Activated effector memory CD4-positive, alpha-beta T cell treated with Interleukin-2 at 50 U/mL for 16 hours (primary cell): Measurements from ENCODE around the gene NAPSA.
A peak's percentile ranks its signal among the peaks of the same experiment; 100 is the strongest.

Experiments
- DNase-seq: peaks from one replicate; pipeline ENCODE4 v3.0.0-alpha.2; 2020

Gene NAPSA

DNA sequence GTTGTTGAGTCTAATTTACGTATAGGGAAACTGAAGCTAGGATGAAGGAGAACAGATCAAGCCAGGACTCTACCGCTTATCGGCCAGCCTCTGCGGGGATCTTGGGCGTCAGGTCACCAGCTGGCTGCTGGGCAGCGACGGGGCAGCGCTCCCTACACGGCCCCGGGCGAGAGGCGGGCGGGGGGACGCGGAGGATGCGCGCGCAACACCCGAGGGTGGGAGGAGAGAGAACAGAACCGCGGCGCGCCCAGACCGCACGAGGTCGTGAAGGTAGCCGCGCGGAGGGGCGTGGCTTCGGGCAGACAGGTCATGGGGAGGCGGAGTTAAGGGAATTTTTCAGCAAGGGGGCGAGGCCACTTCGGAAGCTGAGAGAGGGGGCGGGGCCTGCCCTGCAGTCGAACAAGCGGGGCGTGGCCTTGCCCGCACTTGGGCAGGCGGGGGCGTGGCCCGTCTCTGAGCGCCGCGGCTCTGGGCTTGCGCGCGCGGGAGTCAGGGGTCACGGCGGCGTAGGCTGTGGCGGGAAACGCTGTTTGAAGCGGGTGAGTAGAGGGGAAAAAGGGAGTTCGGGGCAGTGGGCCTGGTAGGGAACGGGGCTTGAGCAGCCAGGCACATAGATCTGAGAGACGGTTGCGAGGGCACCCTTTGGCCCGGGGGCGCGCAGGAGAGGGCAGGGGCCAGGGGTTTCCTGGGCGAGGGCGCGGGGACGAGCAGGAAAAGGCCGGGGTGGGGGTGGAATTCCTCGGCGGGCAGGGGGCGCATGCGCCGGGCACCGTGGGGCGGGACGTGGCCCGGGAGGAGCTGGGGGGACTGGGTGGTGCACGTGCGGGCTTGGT lies 18.6 kb upstream of the NAPSA start, which contains the start of gene POLD1:
Gene POLD1, plus strand, starts transcription at position 496 of the 833 bp plus-strand sequence. CDS start 14,505 bp downstream, outside the sequence.
- peak; percentile 99 for DNase-seq

DNA sequence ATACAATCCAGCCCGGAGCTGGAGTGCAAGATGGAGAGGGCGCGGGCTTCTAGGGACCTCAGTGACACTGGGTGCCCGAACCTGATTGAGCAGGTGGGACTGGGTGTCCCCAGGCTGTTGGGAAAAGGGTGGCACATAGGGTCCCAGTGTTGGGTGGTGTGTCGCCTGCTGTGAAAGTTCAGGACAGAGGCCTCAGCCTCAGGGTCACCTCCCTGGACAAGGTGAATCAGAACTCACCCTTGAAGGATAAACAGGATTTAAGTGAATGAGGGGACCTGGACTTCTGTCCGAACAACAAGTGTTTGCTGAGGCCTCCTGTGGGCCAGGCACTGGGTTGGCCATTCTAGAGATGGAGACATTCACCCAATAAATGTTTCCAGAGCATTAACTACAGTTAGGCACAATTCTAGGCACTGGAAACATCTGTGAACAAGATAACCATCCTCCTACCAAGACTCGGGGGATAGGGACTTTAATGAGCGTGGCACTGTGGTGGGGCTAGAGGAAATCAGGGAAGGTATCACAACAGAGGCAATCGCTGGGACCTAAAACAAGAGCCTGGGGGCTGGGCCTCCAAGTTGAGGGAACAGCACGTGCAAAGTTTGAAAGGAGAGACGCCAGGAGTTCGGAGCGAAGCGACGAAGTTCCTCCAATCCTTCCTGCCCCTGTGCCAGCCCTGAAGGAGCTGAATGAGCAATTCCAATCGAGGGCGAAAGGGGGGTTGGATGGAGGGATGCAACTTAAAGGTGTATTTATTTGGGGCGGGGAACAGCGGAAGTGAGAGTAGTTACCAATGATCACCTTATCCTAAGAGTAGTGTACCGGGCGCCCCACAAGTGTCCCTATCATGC lies 17.8 kb upstream of the NAPSA start:
- DNase-seq: no peak

DNA sequence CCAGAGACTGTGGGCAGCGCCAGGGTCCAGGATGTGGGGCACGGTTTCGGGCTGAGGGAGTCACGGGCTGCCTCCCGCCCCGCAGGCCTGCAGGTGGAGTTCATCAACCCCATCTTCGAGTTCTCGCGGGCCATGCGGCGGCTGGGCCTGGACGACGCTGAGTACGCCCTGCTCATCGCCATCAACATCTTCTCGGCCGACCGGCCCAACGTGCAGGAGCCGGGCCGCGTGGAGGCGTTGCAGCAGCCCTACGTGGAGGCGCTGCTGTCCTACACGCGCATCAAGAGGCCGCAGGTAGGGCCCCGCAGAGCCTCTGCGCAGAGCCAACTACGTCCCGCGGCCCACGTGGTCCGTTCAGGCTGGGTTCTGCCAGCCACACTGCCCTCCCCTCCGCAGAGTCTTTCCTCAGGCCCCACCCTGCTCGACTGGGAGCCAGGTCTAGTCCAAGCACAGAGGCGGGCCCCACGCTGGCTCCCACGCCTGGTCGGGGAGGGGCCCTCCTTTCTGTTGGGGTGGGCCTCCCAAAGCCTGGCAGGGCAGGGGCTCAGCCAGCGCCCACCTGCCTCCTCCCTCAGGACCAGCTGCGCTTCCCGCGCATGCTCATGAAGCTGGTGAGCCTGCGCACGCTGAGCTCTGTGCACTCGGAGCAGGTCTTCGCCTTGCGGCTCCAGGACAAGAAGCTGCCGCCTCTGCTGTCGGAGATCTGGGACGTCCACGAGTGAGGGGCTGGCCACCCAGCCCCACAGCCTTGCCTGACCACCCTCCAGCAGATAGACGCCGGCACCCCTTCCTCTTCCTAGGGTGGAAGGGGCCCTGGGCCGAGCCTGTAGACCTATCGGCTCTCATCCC lies 16.7 kb upstream of the NAPSA start:
- no peak for DNase-seq

DNA sequence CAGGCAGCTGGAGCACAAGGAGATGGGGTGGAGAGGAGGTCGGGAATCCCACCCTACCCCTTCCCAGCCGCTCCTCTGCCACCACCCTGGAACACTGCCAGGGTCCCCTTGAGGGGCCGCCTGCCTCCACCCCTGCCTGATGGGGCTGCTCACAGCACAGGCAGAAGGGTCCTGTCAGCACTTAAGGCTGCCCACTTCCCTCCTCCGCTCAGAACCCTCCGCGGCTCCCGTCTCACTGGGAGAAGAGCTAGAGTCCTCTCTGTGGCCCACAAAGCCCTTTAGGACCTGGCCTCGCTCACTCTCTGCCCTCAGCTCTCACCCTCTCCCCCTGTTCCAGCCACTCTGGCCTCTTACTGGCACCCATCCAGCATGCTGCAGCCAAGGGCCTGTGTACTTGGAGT lies 15.3 kb upstream of the NAPSA start:
- no peak for DNase-seq

DNA sequence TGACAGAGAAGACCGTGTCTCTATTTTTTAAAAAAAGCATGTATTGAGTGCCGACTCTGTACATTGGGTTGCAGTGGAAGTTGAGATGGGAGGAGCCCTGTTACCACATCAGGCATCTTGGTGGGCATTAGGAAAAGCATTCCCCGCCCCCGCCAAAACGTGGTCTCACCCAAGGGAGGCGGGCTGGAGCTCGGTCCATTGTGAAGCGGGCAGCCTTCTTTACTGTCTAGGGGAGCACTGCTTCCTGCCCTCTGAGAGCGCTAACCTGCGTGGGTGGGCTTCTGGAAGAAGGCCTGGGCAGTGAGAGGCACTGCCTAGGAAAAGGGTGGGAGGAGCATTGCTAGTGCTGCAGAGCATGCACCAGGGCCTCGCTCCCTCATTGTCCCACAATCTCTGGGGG lies 14.7 kb upstream of the NAPSA start:
- no peak for DNase-seq

DNA sequence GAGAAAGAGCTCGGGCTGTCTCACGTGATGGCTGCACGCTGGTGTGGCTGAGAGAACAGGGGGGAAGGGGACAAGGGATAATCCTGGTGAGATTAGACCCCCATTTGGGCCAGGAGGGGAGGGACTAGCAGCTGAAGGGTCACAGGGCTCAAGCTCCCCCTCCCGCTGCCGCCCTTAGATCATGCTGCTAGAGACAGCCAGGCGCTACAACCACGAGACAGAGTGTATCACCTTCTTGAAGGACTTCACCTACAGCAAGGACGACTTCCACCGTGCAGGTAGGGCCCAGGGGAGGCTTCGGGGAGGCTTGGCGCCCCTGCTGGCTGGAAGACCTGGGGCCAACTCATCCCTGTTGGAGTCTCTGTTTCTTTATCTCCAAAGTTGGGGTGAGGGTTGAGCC lies 14.2 kb upstream of the NAPSA start:
- no peak for DNase-seq

DNA sequence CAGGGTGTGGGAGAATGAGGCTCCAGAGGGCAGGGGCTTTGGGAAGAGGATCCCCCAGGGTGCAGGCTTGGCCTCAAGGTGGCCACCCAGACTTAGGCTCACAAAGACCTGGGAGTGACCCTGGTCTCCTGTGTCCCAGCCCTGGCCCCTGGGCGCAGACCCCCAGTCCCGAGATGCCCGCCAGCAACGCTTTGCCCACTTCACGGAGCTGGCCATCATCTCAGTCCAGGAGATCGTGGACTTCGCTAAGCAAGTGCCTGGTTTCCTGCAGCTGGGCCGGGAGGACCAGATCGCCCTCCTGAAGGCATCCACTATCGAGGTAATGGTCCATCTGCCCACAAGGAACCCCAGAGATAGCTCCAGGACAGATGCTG lies 13.4 kb upstream of the NAPSA start:
- DNase-seq: no peak

DNA sequence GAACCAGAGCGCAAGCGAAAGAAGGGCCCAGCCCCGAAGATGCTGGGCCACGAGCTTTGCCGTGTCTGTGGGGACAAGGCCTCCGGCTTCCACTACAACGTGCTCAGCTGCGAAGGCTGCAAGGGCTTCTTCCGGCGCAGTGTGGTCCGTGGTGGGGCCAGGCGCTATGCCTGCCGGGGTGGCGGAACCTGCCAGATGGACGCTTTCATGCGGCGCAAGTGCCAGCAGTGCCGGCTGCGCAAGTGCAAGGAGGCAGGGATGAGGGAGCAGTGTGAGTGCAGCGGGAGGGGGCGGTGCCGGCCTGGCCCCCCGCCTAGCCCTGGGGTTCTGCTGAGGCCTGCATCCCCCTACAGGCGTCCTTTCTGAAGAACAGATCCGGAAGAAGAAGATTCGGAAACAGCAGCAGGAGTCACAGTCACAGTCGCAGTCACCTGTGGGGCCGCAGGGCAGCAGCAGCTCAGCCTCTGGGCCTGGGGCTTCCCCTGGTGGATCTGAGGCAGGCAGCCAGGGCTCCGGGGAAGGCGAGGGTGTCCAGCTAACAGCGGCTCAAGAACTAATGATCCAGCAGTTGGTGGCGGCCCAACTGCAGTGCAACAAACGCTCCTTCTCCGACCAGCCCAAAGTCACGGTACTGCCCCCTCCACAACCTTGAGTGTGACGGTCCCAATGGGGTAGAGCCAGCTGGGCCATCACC lies 12.9 kb upstream of the NAPSA start:
- no peak for DNase-seq

DNA sequence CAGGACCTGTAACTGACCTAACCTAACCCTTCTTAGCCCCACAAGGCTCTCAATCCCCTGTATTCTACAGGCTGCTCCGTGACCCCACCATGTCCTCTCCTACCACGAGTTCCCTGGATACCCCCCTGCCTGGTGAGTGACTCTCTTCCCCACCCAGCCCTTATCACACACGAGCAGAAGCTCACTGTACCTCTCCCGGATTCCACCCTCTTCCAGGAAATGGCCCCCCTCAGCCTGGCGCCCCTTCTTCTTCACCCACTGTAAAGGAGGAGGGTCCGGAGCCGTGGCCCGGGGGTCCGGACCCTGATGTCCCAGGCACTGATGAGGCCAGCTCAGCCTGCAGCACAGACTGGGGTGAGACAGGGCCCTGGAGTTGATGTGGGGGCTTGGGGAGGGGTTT lies 12.1 kb upstream of the NAPSA start:
- no peak for DNase-seq

DNA sequence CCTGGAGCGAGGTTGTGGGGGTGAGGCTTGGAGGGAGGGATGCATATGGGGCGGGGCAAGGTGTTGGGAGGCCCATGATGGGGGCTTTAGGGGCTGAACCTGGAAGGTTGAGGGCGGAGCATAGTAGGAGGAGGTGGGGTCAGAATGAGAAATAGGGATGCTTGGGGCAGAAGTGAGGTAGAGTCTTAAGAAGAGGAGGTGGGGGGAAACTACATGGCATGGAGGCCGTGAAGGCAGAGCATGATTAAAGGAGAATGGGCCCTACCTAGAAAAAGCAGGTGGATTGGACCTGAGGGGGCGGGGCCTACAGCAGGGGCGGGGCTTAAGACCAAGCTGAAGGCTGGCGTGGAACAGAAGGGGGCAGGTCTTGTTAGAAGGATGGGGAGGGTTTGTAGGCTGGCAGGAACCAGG lies 11.6 kb upstream of the NAPSA start:
- peak; percentile 19 for DNase-seq

DNA sequence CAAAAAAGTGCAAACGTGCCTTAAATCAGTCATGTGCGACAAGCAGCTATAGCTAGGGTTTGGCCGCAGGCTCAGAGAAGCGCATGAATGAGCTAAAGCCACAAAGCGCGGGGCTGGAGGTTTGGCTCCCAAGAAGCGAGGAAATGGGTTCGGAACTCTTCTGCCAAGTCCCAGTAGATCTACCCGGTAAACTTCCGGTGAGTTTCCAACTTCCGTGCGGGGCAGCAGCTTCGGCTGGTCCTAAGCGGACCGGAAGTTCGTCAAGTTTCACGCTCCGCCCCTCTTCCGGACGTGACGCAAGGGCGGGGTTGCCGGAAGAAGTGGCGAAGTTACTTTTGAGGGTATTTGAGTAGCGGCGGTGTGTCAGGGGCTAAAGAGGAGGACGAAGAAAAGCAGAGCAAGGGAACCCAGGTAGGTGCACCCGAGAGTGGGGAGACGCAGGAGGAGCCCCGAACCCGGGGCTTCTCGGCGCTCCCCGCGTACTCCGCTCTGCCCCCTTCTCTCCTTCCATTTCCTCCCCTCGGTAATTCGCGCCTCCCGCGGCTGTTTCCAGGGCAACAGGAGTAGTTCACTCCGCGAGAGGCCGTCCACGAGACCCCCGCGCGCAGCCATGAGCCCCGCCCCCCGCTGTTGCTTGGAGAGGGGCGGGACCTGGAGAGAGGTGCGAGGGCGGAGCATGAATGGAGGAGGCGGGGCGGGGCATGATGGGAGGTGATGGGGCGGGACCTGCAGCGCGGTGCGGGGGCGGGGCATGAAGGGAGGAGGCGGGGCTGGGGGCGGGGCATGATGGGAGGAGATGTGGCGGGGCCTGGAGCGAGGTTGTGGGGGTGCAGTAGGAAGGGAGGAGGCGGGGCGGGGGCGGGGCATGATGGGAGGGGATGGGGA lies 11.0 kb upstream of the NAPSA start, which contains the start of gene NR1H2:
Gene NR1H2, plus strand, starts transcription at position 292 of the 885 bp plus-strand sequence. CDS start 1,149 bp downstream, outside the sequence.
- DNase-seq: peak; percentile 91

DNA sequence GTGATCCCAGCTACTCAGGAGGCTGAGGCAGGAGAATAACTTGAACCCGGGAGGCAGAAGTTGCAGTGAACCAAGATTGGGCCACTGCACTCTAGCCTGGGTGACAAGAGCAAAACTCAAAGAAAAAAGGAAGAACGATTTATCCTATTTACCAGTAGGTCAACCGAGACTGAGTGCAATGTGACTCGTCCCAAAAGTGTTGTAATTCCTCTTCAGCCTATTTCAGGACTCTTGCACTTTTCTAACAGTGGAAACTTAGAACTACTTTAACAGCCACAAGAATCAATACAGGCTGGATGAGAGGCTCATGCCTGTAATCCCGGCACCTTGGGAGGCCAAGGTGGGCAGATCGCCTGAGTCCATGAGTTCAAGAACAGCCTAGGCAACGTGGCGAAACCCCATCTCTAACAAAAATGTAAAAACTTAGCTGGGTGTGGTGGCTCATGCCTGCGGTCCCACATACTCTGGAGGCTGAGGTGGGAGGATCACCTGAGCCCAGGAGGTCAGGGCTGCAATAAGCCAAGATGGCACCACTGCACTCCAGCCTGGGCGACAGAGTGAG lies 6.6 kb upstream of the NAPSA start:
- no peak for DNase-seq

DNA sequence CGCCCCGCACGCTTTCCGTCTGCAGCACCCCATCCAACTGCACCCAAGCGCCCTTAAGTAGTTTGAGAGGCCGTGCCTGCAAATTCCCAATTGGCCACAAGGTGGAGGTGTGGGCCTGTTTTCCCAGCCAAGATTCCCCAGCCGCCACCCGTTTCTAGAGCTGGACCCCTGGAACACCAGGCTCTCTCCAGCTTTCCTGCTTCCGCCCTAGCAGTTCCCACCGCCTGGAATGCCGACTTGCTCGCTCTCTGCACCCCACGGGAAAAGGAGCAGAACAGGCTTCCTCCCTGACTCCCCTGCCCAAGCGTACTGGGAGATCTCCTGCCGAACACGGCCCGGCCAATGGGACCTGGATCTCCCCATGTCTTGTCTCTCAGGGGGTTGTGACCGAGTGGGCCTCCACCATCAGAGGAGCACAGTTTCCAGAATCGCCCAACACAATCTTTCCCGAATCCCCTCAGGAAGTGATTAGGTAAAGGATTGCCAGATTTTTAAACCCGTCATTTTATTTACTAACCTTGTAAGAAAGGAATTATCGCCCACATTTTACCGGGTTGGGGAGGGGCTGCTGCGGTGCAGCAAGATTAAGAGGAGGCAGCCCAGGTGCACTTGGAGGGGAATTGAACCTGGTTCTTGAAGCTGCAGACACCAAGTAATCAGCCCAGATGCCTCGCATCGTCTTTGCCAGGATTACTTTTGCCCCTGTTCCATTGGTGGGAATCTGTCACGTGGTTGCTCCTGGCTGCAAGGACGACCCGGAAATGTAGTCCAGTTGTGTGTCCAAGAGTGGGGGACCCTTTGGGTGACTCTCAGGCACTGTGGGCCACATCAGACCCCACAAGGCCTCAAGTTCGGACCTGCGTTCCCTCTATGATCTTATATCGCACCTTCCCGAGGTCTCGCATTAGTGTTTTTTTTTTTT lies 3.5 kb upstream of the NAPSA start:
- peak; percentile 66 for DNase-seq

DNA sequence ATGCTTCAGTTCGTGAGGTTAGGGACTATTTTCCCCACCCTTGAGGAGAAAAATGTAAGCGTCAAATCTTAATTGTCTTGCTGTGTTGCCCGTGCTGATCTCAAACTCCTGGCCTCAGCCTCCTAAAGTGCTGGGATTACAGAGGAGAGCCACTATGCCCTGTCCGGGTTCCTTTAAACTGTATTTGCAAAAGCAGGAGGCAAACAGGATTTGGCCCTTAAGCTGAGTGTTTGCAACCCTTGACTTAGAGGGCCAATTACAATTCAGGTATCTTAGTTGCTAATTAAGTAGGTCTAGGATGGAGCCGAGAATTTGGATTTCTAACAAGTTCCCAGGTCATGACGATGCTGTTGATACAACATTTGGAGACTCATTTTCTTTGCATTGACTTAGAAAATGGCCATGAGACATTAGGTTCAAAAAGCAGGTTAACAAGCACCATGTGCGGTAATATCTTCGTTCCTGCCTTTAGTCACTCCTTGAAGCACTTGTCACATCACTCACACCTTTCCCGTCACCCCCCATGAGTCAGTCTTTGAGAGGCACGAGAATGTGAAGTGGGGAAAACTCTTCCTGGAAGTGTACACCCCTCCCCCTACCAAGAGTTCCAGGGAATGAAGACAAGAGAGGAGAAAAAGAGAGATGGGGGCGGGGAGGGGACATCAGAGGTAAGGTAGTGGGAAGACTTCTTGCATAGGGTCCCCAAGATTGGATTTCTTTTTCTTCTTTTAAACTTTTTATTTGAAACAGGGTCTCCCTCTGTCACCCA lies 2.6 kb downstream of the NAPSA start:
- no peak for DNase-seq

DNA sequence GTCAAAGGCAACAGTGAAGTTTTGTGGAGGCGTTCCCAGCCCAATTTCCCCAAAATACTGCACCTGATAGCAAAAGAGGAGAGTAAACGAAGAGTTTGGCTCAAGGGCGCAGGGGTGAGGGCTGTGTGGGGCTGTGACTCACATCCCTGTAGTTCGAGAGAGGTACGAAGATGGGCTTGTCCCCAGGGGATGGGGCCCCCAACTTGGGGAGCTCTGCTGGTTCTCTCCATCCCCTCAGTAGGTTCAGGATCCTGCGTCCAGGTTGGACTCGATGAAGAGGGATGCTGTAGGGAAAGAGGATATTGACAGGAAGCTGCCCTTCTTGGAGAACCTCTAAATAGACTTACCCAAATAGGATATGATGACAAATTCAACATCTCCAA lies 3.4 kb downstream of the NAPSA start:
- no peak for DNase-seq

DNA sequence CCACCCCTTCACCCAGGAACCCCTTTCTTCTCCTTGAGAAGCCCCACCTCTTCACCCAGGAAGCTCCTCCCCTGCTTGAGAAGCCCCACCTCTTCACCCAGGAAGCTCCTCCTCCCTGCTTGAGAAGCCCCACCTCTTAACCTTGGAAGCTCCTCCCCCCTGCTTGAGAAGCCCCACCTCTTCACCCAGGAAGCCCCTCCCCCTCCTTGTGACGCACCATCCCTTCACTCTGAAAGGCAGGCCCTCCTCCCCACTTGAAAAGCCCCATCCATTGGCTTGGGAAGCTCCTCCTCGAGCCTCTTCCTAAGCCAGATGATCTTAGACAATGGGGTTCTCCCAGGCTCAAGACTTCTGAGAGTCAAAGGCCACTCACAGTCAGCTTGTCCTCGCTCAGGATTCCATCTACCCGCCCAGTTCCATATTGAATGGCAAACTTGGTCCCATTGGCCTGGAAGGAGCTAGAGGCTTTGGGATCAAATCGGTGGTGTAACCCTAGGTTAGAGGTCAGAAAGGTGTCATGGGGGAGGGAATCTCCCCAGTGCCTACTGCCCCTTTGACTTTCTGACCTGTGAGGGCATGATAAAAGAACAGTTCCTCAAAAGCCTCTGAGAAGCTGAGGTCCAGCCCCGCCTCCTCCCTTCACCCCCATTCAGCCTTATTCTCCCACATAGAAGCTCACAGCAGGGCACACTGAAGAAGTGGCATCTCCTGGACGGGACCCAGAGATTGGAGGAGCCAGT lies 4.0 kb downstream of the NAPSA start:
- DNase-seq: no peak

DNA sequence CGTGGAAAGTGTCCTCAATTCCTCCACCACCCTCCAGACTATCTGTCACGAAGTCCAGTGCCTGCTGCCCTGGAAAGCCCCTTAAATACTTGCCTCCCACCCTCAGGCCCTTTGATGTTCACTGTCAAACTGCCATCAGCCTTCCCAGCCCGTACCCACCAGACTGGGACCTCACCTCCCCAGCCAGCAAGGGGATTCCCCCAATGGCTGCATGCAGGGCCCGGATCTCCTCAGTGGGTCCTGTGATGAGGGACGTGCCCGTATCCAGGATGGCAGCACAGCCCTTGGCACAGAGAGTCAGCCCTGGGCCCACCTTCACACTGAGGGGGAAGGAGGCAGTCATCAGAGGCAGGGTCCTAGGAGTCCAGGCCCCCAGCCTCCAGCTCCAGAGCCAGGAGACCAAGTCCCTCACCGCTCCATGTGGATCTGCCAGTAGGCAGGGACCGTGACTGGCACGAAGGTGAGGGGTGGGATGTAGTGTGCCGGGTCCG lies 6.1 kb downstream of the NAPSA start:
- DNase-seq: no peak
